Neural progenitor cell (in vitro differentiated cells): ENCODE measurements around the gene ARHGEF2. TPM values are rescaled to one million over a fixed set of nuclear protein-coding genes. Genes with fewer than 3 reads are reported as not detected.

Experiments used
- DNase-seq: peaks from one replicate; pipeline ENCODE4 v3.0.0-alpha.2; 2016; ENCODE audit warnings: low spot score
- H2AFZ ChIP-seq: fragments of 200-600 bp; sonication (generic); replicated peaks from 2 replicates; pipeline ENCODE4 v1.6.1; 2016; ENCODE audit warnings: antibody characterized with exemption
- H3F3A ChIP-seq: fragments of 200-600 bp; sonication (generic); 2 replicates; pipeline ENCODE4 v1.6.1; 2016; ENCODE audit warnings: antibody characterized with exemption, low read depth
- H3K27ac ChIP-seq: fragments of 200-600 bp; sonication (generic); 2 replicates; pipeline ENCODE4 v1.5.1; 2016; ENCODE audit warnings: mild to moderate bottlenecking
- H3K27me3 ChIP-seq: fragments of 200-600 bp; sonication (generic); 2 replicates; pipeline ENCODE4 v1.6.1; 2016; ENCODE audit warnings: mild to moderate bottlenecking, moderate library complexity
- H3K36me3 ChIP-seq: fragments of 200-600 bp; sonication (generic); 2 replicates; pipeline ENCODE4 v1.5.1; 2016
- H3K4me1 ChIP-seq: fragments of 200-600 bp; sonication (generic); 2 replicates; pipeline ENCODE4 v1.6.1; 2016; ENCODE audit warnings: mixed run types
- H3K4me2 ChIP-seq: fragments of 200-600 bp; sonication (generic); 2 replicates; pipeline ENCODE4 v1.6.1; 2016
- H3K4me3 ChIP-seq: fragments of 200-600 bp; sonication (generic); 2 replicates; pipeline ENCODE4 v1.5.1; 2016
- H3K79me2 ChIP-seq: fragments of 200-600 bp; sonication (generic); 2 replicates; pipeline ENCODE4 v1.6.1; 2016; ENCODE audit warnings: low read depth
- H3K9ac ChIP-seq: fragments of 200-600 bp; sonication (generic); 2 replicates; pipeline ENCODE4 v1.6.1; 2016
- H3K9me3 ChIP-seq: fragments of 200-600 bp; sonication (generic); 2 replicates; pipeline ENCODE4 v1.5.1; 2016; ENCODE audit warnings: low read depth
- H4K20me1 ChIP-seq: fragments of 200-600 bp; sonication (generic); 2 replicates; pipeline ENCODE4 v1.6.1; 2016; ENCODE audit warnings: low read depth
- H3K27ac Mint-ChIP-seq: 3 replicates; pipeline ENCODE4 v1.8.0; 2021; ENCODE audit warnings: mixed read lengths
- H3K27me3 Mint-ChIP-seq: 2 replicates; pipeline ENCODE4 v1.8.0; 2022; ENCODE audit warnings: low read depth, mild to moderate bottlenecking, inconsistent platforms, moderate library complexity, mixed read lengths; ENCODE audit not compliant: insufficient read depth
- H3K36me3 Mint-ChIP-seq: 3 replicates; pipeline ENCODE4 v1.8.0; 2021; ENCODE audit warnings: mixed read lengths
- H3K4me1 Mint-ChIP-seq: 3 replicates; pipeline ENCODE4 v1.8.0; 2021; ENCODE audit warnings: mixed read lengths
- H3K4me3 Mint-ChIP-seq: 3 replicates; pipeline ENCODE4 v1.8.0; 2021; ENCODE audit warnings: mild to moderate bottlenecking, moderate library complexity, mixed read lengths
- H3K9me3 Mint-ChIP-seq: 3 replicates; pipeline ENCODE4 v1.8.0; 2020; ENCODE audit warnings: mixed read lengths
- EZH2 ChIP-seq: fragments of 200-600 bp; sonication (generic); IDR thresholded peaks from 2 replicates; pipeline ENCODE4 v1.6.1; 2017; ENCODE audit warnings: antibody characterized with exemption, mild to moderate bottlenecking, moderate library complexity
- EZH2phosphoT487 ChIP-seq: fragments of 200-600 bp; sonication (generic); IDR thresholded peaks from 2 replicates; pipeline ENCODE4 v1.6.1; 2017; ENCODE audit warnings: antibody characterized with exemption
- total RNA-seq: library from RNA; depleted of rRNA; stranded (reverse); fragments of >200 nt; gene quantifications from 2 replicates; pipeline ENCODE4 v1.2.3, GENCODE V29; 2015; ENCODE audit warnings: low replicate concordance
- TF ChIP-seq, protein P1 (sequence below): fragments of 200-600 bp; sonication (generic); IDR thresholded peaks from 2 replicates; pipeline ENCODE4 v1.5.1; 2017; ENCODE audit warnings: antibody characterized with exemption, mild to moderate bottlenecking

The ARHGEF2 gene
- total RNA-seq, 1 donor from 2014 or later: 79.7 TPM

DNA sequence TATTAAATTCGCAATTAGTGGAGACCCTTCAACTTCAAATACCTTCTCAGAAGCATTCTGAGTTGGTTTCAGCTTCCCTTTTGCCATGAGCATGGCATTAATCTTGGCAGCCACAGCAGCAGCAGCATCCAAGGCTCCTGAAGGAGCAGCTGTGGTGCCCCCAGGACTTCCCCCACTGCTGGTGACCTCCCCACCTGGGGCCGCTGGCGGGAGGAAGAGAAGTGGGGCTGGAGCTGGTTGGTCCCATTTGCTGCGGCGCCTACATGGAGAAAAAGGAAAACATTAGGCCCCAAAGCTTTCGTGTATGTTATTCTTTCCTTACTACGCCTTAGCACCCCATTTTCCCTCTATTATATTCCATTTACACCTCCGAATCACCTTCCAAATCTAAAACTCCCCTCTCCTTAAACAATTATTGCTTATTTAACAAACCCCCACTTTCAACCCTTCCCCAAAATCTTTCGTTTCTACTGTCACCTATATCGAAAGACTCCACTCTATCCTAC lies 44.7 kb downstream of the ARHGEF2 start:
- no peak for DNase-seq
- Histone ChIP-seq H3K4me2 (peak overlapping the region; percentile 92), H4K20me1 (peaks cover 46% of the 10 kb centered on the region), H3K4me1 (peaks cover 23% of the 10 kb centered on the region), H3F3A (peaks cover 30% of the 10 kb centered on the region), H2AFZ (peak overlapping the region; percentile 34), H3K9ac (peak overlapping the region; percentile 90), H3K27me3 (no peaks in the 10 kb centered on the region), H3K36me3 (peaks cover 22% of the 10 kb centered on the region), H3K4me3 (peak overlapping the region; percentile 93), H3K79me2 (peaks cover 56% of the 10 kb centered on the region), H3K9me3 (no peaks in the 10 kb centered on the region), H3K27ac (peak overlapping the region; percentile 61)
- H3K36me3 Mint-ChIP-seq: peaks cover 18% of the 10 kb centered on the region
- H3K4me3 Mint-ChIP-seq: no peak overlapping the region
- no peak for TF ChIP-seq EZH2
- TF ChIP-seq, protein P1, sequence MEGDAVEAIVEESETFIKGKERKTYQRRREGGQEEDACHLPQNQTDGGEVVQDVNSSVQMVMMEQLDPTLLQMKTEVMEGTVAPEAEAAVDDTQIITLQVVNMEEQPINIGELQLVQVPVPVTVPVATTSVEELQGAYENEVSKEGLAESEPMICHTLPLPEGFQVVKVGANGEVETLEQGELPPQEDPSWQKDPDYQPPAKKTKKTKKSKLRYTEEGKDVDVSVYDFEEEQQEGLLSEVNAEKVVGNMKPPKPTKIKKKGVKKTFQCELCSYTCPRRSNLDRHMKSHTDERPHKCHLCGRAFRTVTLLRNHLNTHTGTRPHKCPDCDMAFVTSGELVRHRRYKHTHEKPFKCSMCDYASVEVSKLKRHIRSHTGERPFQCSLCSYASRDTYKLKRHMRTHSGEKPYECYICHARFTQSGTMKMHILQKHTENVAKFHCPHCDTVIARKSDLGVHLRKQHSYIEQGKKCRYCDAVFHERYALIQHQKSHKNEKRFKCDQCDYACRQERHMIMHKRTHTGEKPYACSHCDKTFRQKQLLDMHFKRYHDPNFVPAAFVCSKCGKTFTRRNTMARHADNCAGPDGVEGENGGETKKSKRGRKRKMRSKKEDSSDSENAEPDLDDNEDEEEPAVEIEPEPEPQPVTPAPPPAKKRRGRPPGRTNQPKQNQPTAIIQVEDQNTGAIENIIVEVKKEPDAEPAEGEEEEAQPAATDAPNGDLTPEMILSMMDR: no peak
- no peak for TF ChIP-seq EZH2phosphoT487
- H3K27me3 Mint-ChIP-seq: peaks cover 2% of the 10 kb centered on the region
- no peaks in the 10 kb centered on the region for H3K9me3 Mint-ChIP-seq
- peaks cover 17% of the 10 kb centered on the region for H3K4me1 Mint-ChIP-seq
- no peak overlapping the region for H3K27ac Mint-ChIP-seq

DNA sequence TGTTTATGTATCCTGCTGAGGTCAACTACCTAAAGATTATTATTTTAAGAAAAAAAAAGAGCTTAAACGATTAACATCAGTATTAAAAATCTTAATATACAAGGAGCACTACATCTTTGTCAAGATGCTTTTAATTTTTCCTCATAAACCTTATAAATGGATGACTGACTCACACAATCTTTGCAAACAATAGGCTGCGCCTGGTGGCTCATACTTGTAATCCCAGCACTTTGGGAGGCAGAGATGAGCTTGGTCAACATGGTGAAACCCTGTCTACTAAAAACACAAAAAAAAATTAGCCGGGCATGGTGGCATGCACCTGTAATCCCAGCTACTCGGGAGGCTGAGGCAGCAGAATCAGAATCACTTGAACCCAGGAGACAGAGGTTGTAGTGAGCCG lies 45.9 kb downstream of the ARHGEF2 start:
- Histone ChIP-seq H2AFZ (no peak overlapping the region), H3K27me3 (no peaks in the 10 kb centered on the region), H4K20me1 (peaks cover 48% of the 10 kb centered on the region), H3F3A (peaks cover 27% of the 10 kb centered on the region), H3K4me1 (peaks cover 23% of the 10 kb centered on the region), H3K79me2 (peaks cover 59% of the 10 kb centered on the region), H3K4me2 (peak overlapping the region; percentile 92), H3K4me3 (peak overlapping the region; percentile 93), H3K36me3 (peaks cover 22% of the 10 kb centered on the region), H3K9ac (peak overlapping the region; percentile 15), H3K9me3 (no peaks in the 10 kb centered on the region), H3K27ac (no peak overlapping the region)
- H3K36me3 Mint-ChIP-seq: peaks cover 23% of the 10 kb centered on the region
- H3K4me1 Mint-ChIP-seq: peaks cover 12% of the 10 kb centered on the region
- no peak for DNase-seq
- H3K27ac Mint-ChIP-seq: no peak overlapping the region
- H3K9me3 Mint-ChIP-seq: no peaks in the 10 kb centered on the region
- peaks cover 2% of the 10 kb centered on the region for H3K27me3 Mint-ChIP-seq
- H3K4me3 Mint-ChIP-seq: peak overlapping the region; percentile 76
- TF ChIP-seq EZH2 (no peak), EZH2phosphoT487 (no peak)
- TF ChIP-seq, protein P1: no peak

DNA sequence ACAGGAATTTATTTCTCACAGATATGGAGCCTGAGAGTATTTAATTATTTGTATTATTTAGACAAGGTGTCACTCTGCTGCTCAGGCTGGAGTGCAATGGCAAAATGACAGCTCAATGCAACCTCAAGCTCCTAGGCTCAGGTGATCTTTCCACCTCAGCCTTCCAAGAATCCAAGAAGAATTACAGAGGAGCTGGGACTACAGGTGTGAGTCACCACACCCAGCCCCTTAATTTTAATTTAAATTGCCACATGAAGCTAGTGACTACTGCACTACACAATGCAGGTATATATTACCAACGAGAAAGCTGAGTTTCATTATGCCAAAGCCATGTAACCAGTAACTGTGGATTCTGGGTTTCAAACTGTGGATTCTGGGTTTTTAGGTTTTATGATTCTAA lies 46.3 kb downstream of the ARHGEF2 start:
- no peaks in the 10 kb centered on the region for H3K27me3 ChIP-seq
- H3K9ac ChIP-seq: peak overlapping the region; percentile 15
- Mint-ChIP-seq H3K27ac (no peak overlapping the region), H3K4me3 (peak overlapping the region; percentile 64), H3K27me3 (peaks cover 2% of the 10 kb centered on the region), H3K36me3 (peaks cover 25% of the 10 kb centered on the region), H3K4me1 (peaks cover 12% of the 10 kb centered on the region), H3K9me3 (no peaks in the 10 kb centered on the region)
- peaks cover 63% of the 10 kb centered on the region for H3K79me2 ChIP-seq
- H3K4me3 ChIP-seq: peak overlapping the region; percentile 93
- no peak overlapping the region for H2AFZ ChIP-seq
- peaks cover 48% of the 10 kb centered on the region for H4K20me1 ChIP-seq
- TF ChIP-seq, protein P1: no peak
- TF ChIP-seq EZH2phosphoT487 (no peak), EZH2 (no peak)
- H3K4me1 ChIP-seq: peaks cover 23% of the 10 kb centered on the region
- H3K9me3 ChIP-seq: no peaks in the 10 kb centered on the region
- DNase-seq: no peak
- H3F3A ChIP-seq: peaks cover 26% of the 10 kb centered on the region
- H3K27ac ChIP-seq: no peak overlapping the region
- H3K36me3 ChIP-seq: peaks cover 25% of the 10 kb centered on the region
- peak overlapping the region; percentile 92 for H3K4me2 ChIP-seq
